OCI-LY7 (cell line): ENCODE results near the gene PIK3R3. TPM values are rescaled to one million over a fixed set of nuclear protein-coding genes. Genes with fewer than 3 reads are reported as not detected.

Experiments
- BruUV-seq: library from RNA; stranded (reverse); fragments of 400-500 nt; replicated peaks from 2 replicates; lab custom pipeline; 2021; lab: Mats Ljungman, UMichigan
- CTCF ChIA-PET: fragments of 300-600 bp; sonication (Branson Sonifier 250); formaldehyde crosslinking; loops from one replicate; lab custom pipeline; 2022; ENCODE audit warnings: antibody characterized with exemption; ENCODE audit not compliant: unreplicated experiment; lab: Charles Lee
- POLR2A ChIA-PET: fragments of 300-600 bp; sonication (Branson Sonifier 250); formaldehyde crosslinking; loops from one replicate; lab custom pipeline; 2022; ENCODE audit warnings: antibody characterized with exemption; lab: Charles Lee
- DNase-seq: peaks from one replicate; pipeline ENCODE4 v3.0.0-alpha.2; 2015; ENCODE audit warnings: low spot score
- H2AFZ ChIP-seq: fragments of 200-600 bp; sonication (generic), shearing (Covaris generic); 2 replicates; pipeline ENCODE4 v1.6.1; 2014; ENCODE audit warnings: mild to moderate bottlenecking, antibody characterized with exemption, low read length, moderate library complexity
- H3K27ac ChIP-seq: fragments of 200-600 bp; sonication (generic); 2 replicates; pipeline ENCODE4 v1.5.1; 2014; ENCODE audit warnings: mixed run types, low read depth, mild to moderate bottlenecking, moderate library complexity, low read length, inconsistent platforms; ENCODE audit not compliant: poor library complexity, severe bottlenecking
- H3K36me3 ChIP-seq: fragments of 200-600 bp; sonication (generic); 2 replicates; pipeline ENCODE4 v1.6.1; 2014; ENCODE audit warnings: mild to moderate bottlenecking, antibody characterized with exemption, low read length, moderate library complexity, mixed read lengths; ENCODE audit not compliant: insufficient read depth
- H3K4me1 ChIP-seq: fragments of 200-600 bp; sonication (generic); 2 replicates; pipeline ENCODE4 v1.5.1; 2014; ENCODE audit warnings: mild to moderate bottlenecking, low read length; ENCODE audit not compliant: insufficient read depth, poor library complexity, severe bottlenecking
- H3K4me2 ChIP-seq: fragments of 200-600 bp; sonication (generic); 2 replicates; pipeline ENCODE4 v1.6.1; 2014; ENCODE audit warnings: mild to moderate bottlenecking, low read length
- H3K4me3 ChIP-seq: fragments of 200-600 bp; sonication (generic); 2 replicates; pipeline ENCODE4 v1.5.1; 2014; ENCODE audit warnings: mild to moderate bottlenecking, low read depth, low read length; ENCODE audit not compliant: poor library complexity, severe bottlenecking
- H3K79me2 ChIP-seq: fragments of 200-600 bp; sonication (generic); 2 replicates; pipeline ENCODE4 v1.6.1; 2016; ENCODE audit warnings: low read depth, mild to moderate bottlenecking, low read length, moderate library complexity, mixed read lengths; ENCODE audit not compliant: insufficient read depth
- H3K9me2 ChIP-seq: fragments of 200-600 bp; sonication (generic); 2 replicates; pipeline ENCODE4 v1.6.1; 2016; ENCODE audit warnings: mild to moderate bottlenecking, low read length, mixed read lengths; ENCODE audit not compliant: insufficient read depth
- H3K9me3 ChIP-seq: fragments of 200-600 bp; sonication (generic); 2 replicates; pipeline ENCODE4 v1.6.1; 2014; ENCODE audit warnings: mild to moderate bottlenecking, mixed run types, low read length, mixed read lengths
- H4K20me1 ChIP-seq: fragments of 200-600 bp; sonication (generic); 2 replicates; pipeline ENCODE4 v1.6.1; 2014; ENCODE audit warnings: mild to moderate bottlenecking, antibody characterized with exemption, low read length, moderate library complexity, mixed read lengths; ENCODE audit not compliant: insufficient read depth
- CTCF ChIP-seq: fragments of 200-600 bp; sonication (generic); conservative IDR thresholded peaks from 2 replicates; pipeline ENCODE4 v1.5.1; 2014; ENCODE audit warnings: mild to moderate bottlenecking, antibody characterized with exemption, low read length, moderate library complexity, mixed read lengths
- EZH2phosphoT487 ChIP-seq: fragments of 200-600 bp; sonication (generic); IDR thresholded peaks from 2 replicates; pipeline ENCODE4 v1.6.1; 2018; ENCODE audit warnings: low read depth, borderline replicate concordance, mild to moderate bottlenecking, mixed run types, antibody characterized with exemption, low read length, moderate library complexity, mixed read lengths
- intact Hi-C: fragments of 100-400 bp; cut with micrococcal nuclease; formaldehyde crosslinking; loops from one replicate; pipeline ENCODE4 v1.10.0; 2022; ENCODE audit not compliant: unreplicated experiment
- total RNA-seq, 2 experiments: library from RNA; depleted of rRNA in 1 of 2; stranded (reverse); fragments of >200 nt in 1 of 2; shearing (Covaris generic) in 1 of 2; gene quantifications; 2 replicates each; pipeline ENCODE4 v1.2.3, GENCODE V29; 2014 to 2022

The PIK3R3 gene
- total RNA-seq, 2 experiments from 2014 or later = 12.7 to 27.0 TPM

- Histone ChIP-seq H3K4me1 (no peaks in the 10 kb centered on the region), H3K9me3 (no peaks in the 10 kb centered on the region), H2AFZ (no peak overlapping the region), H3K36me3 (0 out of 2 replicates have a peak, but pooled peaks cover 3% of the 10 kb centered on the region), H4K20me1 (no peaks in the 10 kb centered on the region), H3K79me2 (peaks cover 20% of the 10 kb centered on the region; the same call in 1 of the 2 replicates), H3K4me3 (no peak overlapping the region), H3K27ac (no peak overlapping the region), H3K9me2 (no peaks in the 10 kb centered on the region), H3K4me2 (no peak overlapping the region)
- no peak for TF ChIP-seq EZH2phosphoT487
- TF ChIP-seq CTCF = no peak
- intact Hi-C loops = no loop called here
- ChIA-PET CTCF (no interaction called here), POLR2A (interaction anchor here (0.6 to 0.8 kb wide), 3 partner anchors 12 to 48 kb away, joined by 3 to 6 read pairs (median 3); no protein-coding TSS in a partner anchor)
- no peak for DNase-seq
- no TSS peak for BruUV-seq
Measured at GRCh38 chr1:46114925-46115603, 17.4 kb downstream of the PIK3R3 start.

GRCh38 chr1:46113948-46114347, 18.5 kb downstream of the PIK3R3 start:
- POLR2A ChIA-PET = no interaction called here
- Histone ChIP-seq H3K9me2 (no peaks in the 10 kb centered on the region), H3K4me2 (no peak overlapping the region), H3K79me2 (peaks cover 9% of the 10 kb centered on the region; the same call in 1 of the 2 replicates), H4K20me1 (no peaks in the 10 kb centered on the region), H2AFZ (no peak overlapping the region), H3K27ac (no peak overlapping the region), H3K4me3 (no peak overlapping the region), H3K36me3 (0 out of 2 replicates have a peak, but pooled peaks cover 3% of the 10 kb centered on the region), H3K9me3 (no peaks in the 10 kb centered on the region), H3K4me1 (no peaks in the 10 kb centered on the region)
- CTCF ChIA-PET = no interaction called here
- no TSS peak for BruUV-seq
- DNase-seq = no peak
- TF ChIP-seq CTCF = no peak
- TF ChIP-seq EZH2phosphoT487 = no peak
- intact Hi-C loops = no loop called here

GRCh38 chr1:46112108-46112507, 20.3 kb downstream of the PIK3R3 start:
- ChIA-PET POLR2A (interaction anchor here (0.6 to 2.2 kb wide), 3 partner anchors 11 to 230 kb away, joined by 4 to 5 read pairs (median 5); no protein-coding TSS in a partner anchor), CTCF (no interaction called here)
- no peaks in the 10 kb centered on the region for H3K4me1 ChIP-seq
- no peak overlapping the region for H3K4me2 ChIP-seq
- no peak overlapping the region for H2AFZ ChIP-seq
- H3K9me2 ChIP-seq = no peaks in the 10 kb centered on the region
- peaks cover 8% of the 10 kb centered on the region; the same call in 1 of the 2 replicates for H3K79me2 ChIP-seq
- no peak for DNase-seq
- H3K4me3 ChIP-seq = no peak overlapping the region
- TSS peak; percentile 26 for BruUV-seq
- no peak for TF ChIP-seq EZH2phosphoT487
- no peak for TF ChIP-seq CTCF
- H3K27ac ChIP-seq = no peak overlapping the region
- no peaks in the 10 kb centered on the region for H3K9me3 ChIP-seq
- 0 out of 2 replicates have a peak, but pooled peaks cover 3% of the 10 kb centered on the region for H3K36me3 ChIP-seq
- intact Hi-C loops = no loop called here
- no peaks in the 10 kb centered on the region for H4K20me1 ChIP-seq
